GM12892 (cell line): Measurements from ENCODE around the gene FANCC.

Experiments used
- POLR2A ChIP-seq: IDR thresholded peaks from 2 replicates; pipeline ENCODE4 v1.6.1; 2011; ENCODE audit warnings: low read depth, low read length, control low read depth
- TAF1 ChIP-seq: IDR thresholded peaks from 2 replicates; pipeline ENCODE4 v1.6.1; 2011; ENCODE audit warnings: low read depth, mild to moderate bottlenecking, control low read depth, low read length, borderline replicate concordance

- TF ChIP-seq POLR2A, result no peak
- no peak for TF ChIP-seq TAF1
Measured at GRCh38 chr9:95138474-95138873, 179.0 kb downstream of the FANCC start.
